Muscle of back (tissue), 13 donors: ENCODE data around the gene SALL3. TPM values are rescaled to one million over a fixed set of nuclear protein-coding genes. Genes with fewer than 3 reads are reported as not detected.
"Not testable (repeated sequence)": the region's sequence is repeated elsewhere in the genome, so short reads cannot be mapped to it uniquely, and the experiment has no call there.

ENCODE experiments used
- DNase-seq, 3 donors: peaks; one replicate each; pipeline versions ENCODE4 v3.0.0 to v3.0.0-alpha.2; 2013
- long read RNA-seq, 9 donors: transcript quantifications; one replicate each; lab custom pipeline, GENCODE V29; 2026
- polyA plus RNA-seq, 10 donors: library from polyadenylated mRNA; unstranded; fragments of 120-200 nt; gene quantifications; one replicate each; pipeline ENCODE4 v1.2.1, GENCODE V29; 2013; ENCODE audit not compliant: insufficient read length in 10 of 10

Gene SALL3
- under 1 TPM in 3 of 10 donors, not detected in 7; 0.05 to 0.17 (median 0.06) TPM for polyA plus RNA-seq
- long read RNA-seq, donor 1: 0 reads
- long read RNA-seq, donor 2: 0 reads
- long read RNA-seq, donor 3: 0 reads
- long read RNA-seq, donor 4: 0 reads
- long read RNA-seq, donor 5: 0 reads
- long read RNA-seq, donor 6: 0 reads
- long read RNA-seq, donor 7: 0 reads
- long read RNA-seq, donor 8: 0 reads
- long read RNA-seq, donor 9: 0 reads

DNA sequence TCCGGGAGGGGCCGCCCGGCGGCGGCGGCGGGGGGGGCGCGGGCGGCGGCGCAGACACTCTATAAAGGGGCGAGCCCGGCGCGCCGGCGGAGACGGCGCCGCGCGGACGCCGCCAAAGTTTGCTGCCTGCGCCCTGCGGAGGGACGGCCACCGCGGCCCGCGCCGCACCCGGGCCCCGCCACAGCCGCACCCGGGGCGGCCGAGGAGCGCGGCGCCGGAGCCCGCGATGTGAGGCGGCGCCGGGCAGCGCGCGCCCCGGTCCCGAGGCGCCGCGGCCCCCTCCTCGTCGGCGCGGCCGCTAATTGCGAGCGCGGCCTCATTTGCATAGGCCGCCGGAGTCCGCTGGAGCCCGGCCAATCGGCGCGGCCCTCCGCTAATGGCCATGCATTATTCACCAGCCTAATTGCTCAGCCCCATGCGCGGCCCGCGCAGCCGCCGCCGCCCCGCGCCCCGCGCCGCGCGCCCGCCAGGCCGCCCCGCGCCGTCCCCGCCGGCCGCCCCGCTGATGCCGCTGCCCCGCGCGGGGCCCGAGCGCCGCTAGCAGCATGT is at the start of gene SALL3:
Gene SALL3, plus strand, starts transcription at position 89 of the 549 bp plus-strand sequence. Its CDS starts 457 bp downstream, at position 546.
- no peak for DNase-seq

DNA sequence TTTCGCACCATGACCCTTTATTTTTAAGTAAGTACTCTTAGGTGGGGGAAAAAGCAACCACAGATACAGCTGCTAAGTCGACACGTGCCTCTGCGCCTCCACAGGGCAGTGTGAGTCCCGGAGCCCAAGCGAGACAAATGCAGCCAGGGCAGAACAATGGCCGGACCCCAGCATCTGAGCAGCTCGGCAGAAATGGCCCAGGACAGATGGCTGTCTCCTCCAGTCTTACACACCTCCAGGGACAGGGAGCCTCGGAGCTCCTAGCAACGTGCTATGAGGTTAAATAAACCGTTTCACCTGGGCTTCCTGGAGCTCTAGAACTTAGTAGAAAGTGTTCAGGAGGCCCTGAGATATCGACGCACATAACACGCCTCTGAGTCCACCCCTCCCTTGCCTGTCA is 47.3 kb upstream of the SALL3 start:
- DNase-seq: no peak

DNA sequence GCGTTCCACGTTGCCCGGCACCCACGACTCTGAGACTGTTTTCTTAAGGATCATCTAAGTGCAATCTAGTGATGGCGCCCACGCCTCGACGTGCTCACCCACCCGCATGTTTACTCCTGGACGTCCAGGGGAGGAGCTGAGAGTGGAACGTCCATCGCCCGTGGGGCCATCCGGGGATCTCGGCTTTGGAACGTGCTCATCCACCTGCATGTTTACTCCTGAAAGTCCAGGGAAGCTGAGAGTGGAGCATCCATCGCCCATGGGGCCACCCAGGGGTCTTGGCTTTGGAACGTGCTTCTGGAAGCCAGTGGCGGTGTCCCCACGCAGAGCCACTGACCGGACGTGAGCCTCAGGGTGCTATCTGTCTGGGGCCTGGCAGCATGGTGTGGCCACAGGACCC is 45.6 kb upstream of the SALL3 start:
- DNase-seq: no peak

DNA sequence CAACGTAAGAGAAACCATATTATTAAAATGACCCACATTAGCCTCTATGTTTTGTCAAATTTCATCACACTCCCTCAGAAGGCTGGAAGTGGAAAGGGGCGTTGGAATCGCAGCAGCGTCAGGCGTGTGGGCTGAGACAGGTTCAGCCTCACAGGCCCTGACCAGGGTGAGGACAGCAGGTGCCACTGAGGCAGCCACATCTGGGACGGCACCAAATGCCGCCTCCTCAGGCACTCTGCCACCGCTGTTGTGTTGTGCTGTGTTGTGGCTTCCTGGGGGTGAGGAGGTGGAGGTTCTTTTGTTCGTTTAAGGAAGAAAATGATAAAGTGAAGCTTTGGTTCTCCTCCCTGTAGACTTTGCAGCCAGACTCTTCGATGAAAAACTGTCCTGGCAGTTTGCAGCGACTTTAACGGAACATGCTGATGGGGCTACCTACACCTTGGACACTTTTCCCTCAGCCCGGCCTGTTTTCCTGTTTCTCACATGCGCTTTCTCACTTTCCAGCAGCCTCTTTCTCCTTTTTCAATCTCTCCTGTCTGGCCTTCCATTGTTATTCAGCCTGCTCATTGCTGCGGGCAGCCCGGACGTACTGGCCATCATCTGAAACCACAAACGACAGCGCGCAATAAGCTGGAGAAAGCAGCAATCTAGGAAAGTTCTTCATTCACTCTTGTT is 44.9 kb upstream of the SALL3 start:
- no peak for DNase-seq

DNA sequence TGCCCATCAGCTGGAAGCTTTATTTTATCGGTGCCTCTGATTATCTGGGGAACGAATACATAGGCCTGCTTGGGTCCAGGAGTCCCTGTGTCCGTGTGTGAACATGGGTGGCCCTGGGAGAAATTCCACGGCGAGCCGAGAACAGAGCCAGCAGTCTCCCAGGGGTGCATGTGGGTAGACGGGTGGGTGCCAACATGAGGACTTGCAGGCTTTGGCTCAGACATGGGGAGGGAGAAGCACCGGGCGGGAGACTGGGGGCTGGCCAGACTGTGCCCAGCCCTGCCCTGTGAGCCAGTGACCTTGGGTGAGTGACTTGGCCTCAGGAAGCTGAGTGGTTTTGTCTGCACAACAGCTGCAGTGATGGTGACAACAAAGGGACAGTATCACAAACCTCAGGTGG is 44.2 kb upstream of the SALL3 start:
- no peak for DNase-seq

DNA sequence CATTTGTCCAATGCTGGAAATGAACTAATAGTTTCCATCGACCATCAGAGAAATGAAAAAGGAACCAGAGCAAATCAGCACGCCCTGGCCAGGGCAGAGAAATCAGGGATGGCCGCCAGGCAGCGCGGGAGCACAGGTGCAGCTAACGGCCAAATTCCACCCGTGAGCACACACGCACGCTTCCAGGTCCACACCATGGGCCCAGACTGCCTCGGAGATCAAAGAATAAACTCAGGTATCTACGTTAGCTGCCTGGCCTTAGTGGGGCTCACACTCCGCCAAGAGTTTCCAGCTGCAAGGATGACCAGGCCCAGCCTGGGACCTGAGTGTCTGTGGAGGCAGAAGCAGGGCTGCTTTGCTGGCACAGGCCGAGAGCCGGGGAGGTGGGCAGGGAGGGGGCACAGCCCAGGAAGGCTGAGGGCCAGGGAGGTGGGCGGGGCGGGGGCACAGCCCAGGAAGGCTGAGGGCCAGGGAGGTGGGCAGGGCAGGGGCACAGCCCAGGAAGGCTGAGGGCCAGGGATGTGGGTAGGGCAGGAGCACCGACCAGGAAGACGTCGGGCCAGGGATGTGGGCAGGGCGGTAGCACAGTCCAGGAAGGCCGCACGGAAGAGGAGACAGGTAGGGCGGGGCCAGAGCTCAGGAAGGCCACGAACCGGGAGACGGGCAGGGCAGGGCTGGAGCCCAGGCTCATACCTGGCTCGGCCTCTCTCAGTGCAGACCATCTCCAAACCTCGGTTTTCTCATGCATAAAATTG is 43.2 kb upstream of the SALL3 start:
- DNase-seq: no peak

DNA sequence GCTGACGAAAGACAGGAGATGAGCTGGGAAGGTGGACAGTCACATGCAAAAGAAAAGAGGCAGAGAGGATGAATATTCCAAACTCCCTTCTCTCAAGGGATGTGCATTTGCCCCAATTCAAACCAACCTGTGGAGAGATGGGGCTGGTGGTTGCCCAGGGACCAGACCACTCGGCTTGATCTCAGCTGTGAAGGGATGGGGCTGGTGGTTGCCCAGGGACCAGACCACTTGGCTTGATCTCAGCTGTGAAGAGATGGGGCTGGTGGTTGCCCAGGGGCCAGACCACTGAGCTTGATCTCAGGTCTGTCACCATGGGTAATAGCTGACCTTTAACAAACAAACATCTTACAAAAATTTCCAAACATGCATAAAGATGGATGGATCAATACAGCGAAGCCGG is 42.5 kb upstream of the SALL3 start:
- DNase-seq: no peak

DNA sequence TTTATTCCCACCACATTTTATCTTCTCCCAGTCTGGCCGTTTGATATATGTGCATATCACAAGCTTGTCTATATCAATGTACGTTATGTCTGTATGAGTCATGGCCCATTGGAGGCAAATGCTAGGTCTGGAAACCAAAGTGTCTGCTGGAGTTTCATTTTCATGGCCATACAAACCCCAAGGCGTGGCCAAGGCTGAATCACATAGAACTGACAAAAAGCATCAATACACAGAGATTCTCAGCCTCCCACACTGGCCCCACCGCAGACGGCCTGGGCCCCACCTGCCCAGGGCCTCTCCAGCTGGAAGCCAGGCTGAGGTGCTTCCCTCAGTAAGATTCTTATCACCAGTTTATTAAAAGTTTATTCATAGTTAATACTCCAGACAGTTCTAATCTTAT is 40.5 kb upstream of the SALL3 start:
- DNase-seq: no peak

DNA sequence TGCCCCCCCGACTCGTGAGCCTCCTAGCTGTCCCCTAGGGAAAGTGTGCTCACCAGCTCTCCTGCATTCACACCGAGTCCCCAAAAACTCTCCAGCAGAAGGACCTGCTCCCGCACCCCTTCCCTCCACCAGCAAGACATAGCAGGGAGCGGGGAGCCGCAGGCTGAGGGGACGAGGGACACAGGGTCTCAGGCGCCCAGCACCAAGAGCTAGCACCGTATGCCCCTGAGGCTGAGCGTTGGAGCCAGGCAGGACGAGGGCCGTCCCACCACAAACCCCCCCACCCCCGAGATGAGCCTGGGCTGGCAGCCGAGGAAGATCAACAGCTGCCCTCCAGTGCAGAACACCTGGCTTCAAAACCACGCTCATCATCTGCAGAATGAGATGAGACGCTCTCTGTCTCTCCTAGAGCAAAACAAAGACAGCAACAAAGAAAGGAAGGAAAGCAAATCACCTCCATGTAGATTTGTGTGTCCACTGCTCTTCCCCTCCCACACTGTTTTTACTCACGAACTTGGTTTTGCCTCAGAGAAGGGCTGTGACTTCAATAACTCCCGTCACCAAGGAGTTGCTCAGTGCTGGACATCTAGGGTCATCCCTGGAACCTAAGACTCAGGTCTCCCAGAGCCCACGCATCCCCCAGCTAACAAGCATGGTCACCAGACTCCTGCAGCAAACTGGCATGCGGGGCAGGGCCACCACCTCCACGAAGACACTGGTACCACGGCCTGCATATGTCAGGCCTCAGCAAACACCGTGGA is 39.7 kb upstream of the SALL3 start:
- DNase-seq: no peak

DNA sequence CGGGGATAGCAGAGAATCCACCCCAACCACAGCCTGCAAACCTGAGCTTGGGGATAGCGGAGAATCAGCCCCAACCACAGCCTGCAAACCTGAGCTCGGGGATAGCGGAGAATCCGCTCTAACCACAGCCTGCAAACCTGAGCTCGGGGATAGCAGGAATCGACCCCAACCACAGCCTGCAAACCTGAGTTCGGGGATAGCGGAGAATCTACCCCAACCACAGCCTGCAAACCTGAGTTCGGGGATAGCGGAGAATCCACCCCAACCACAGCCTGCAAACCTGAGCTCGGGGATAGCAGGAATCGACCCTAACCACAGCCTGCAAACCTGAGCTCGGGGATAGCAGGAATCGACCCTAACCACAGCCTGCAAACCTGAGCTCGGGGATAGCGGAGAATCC is 37.4 kb upstream of the SALL3 start:
- DNase-seq: not testable (repeated sequence)

DNA sequence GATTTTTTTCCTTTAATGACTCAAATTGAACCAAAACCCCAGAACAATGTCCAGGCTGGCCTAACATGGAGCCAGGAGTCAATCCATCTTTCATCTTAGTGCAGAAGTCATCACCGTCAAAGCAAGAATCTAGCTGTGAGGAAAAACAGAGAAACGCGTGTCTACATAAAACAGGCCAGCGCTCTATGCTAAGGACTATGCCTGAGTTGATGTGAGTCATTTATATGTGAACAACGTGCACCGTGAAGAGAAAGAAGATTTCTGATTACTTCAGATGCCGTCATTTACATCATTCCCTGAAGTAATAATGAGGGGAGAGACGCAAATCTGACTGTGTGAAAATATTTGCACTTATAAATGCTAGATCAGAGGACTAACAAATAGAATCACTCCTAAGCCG is 34.0 kb upstream of the SALL3 start:
- no peak for DNase-seq

DNA sequence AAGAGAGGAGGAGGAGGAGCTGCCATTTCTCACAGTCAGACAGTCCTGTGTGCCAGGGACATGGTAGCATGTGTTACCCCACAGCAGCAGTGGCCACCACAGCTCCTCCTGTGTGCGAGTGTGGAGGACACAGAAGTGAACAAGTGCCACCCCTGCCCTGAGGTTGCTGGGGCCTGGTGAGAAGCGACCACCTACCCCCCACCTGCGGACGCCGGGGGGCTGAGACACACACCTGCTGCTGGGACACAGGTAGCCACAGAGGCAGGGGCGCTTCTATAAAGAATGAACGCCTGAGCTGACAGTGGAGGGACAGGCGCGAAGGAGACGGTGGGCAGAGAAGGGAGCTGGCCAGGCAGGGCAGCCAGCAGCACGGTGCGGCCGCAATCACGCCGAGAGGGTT is 32.3 kb upstream of the SALL3 start:
- no peak for DNase-seq

DNA sequence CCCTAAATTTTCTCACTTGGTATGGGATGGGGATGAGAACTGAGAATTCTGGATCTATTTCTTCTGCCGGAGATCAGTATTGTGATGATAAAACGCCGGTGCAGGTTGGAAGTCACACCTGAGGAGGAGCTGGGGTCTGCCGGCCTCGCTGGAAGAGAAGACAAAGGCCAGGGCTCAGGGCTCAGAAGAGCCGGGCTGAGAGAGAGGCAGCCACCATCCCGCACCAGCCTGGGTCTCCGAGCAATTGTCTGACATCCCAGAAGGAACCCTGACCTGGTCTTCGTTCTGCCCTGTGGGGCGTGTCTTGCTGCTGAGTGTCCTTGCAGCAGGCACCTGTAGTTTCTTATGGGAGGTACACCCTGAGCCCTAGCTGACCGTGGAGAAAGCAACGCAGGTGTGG is 31.4 kb upstream of the SALL3 start:
- no peak for DNase-seq

DNA sequence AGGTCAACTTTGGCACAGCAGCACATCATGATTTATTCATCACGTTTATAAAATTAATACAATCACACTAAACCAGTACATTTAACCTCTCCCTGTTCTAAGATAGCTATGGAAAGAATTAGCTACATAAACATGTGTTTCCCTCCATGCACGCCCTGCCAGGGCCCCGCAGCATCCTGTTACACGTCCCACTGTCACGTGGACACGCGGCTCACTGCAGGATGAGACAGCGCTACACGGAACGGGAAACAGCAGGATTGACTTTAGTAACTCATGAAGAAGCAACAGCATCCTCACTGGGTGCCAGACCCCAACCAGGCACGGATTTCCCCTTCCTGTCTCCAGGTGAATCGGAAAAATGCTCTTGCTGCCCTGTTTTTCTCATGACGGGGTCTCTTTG is 30.9 kb upstream of the SALL3 start:
- no peak for DNase-seq

DNA sequence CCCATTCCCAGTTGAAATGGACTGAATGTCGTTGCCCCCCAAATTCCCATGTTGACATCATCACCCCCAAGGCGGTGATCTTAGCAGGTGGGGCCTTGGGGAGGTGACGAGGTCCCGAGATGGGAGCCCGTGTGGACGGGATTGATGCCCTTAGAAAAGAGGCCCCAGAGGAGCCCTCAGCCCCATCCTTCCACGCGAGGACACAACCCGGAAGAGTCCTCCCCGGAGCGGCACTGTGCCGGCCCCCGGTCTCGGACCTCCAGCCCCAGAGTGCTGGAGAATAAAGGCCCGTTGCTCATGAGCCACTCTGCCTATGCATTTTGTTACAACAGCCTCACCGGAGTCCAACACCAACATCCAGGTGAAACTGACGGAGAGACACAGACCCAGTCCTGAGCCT is 30.4 kb upstream of the SALL3 start:
- DNase-seq: no peak

DNA sequence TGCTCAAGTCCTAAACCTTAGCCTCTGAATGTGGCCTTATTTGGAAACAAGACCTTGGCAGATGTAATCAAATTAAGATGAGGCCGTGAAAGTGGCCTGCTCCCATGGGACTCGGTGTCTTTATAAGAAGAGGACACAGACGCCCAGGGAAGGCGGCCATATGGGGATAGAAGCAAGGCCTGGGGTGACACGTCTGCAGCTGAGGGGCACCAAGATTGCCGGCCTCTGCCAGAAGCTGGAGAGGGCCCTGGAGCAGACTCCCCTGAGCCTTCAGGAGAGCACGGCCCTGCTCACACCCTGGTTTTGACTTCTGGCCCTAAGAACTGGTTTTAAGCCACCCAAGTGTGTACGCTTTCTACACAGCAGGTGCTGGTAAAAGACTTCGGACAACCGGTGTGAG is 29.2 kb upstream of the SALL3 start:
- no peak for DNase-seq

DNA sequence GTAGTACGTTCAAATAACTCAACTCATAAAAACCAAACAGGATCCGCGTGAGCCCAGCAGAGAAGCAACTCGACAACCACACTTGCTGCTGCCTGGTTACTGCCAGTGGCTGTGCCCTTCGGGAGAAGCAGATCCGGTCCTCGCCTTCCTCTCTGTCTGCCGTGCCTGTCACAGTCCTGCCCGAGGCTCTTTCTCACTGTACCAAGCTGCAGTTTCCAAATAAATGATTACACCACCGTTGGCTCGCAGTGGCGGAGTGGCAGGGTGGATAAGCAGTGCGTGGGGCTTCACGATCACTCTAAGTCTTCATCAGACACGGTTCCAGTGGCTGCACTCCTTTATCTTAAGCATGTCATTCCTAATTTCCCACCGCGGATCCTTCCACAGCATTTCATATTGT is 26.1 kb upstream of the SALL3 start:
- no peak for DNase-seq

DNA sequence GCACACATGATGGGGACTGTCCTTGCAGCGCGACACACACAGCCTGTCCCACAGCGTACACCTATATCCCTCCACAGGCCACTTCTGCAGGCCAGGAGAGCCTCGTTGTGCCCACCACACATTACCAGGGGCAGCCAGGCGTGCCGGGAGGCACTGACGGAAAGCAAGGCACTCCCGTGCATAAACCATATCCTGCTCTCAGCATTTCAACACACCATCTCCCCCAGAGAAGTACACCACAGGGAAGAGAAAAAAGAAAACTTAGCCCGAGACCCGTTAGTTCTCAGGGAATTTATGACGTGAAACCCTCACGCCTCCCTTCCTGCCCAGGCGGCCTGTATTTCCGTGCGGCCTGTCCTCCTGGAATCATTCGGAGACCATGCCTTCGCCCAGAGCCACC is 24.6 kb upstream of the SALL3 start:
- DNase-seq: no peak

DNA sequence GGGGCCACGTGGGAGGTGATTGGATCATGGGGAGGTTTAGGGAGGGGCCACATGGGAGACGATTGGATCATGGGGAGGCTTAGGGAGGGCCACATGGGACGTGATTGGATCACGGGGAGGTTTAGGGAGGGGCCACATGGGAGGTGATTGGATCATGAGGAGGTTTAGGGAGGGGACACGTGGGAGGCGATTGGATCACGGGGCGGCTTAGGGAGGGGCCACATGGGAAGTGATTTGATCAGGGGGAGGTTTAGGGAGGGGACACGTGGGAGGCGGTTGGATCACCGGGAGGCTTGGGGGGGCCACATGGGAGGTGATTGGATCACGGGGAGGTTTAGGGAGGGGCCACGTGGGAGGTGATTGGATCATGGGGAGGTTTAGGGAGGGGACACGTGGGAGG is 22.5 kb upstream of the SALL3 start:
- DNase-seq: no peak

DNA sequence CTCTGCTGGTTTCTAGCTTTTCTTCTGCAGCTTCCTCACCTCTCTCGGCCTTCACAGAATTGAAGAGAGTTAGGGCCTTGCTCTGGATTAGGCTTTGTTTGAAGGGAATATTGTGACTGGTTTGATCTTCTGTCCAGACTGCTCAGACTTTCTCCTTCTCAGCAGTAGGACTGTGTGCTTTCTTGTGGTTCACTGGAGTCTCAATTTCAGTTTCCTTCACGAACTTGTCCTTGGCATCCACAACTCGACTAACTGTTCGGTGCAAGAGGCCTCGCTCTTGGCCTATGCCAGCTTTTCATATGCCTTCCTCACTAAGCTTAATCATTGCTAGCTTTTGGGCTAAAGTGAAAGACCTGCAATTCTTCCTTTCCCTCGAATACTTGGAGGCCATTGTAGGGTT is 18.9 kb upstream of the SALL3 start:
- DNase-seq: no peak

DNA sequence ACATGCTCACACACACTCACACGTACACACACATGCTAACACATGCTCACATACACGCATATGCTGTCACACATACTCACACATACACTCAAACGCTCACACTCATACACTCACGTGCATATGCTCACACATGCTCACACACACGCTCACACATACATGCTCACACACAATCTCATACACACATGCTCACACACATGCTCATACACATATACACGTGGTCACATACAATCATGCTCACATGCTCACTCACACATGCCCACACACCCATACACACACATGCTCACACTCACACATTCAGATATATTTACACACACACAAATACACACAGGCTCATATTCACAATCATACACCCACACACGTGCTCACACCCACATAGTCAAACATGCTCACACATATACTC is 17.5 kb upstream of the SALL3 start:
- no peak for DNase-seq

DNA sequence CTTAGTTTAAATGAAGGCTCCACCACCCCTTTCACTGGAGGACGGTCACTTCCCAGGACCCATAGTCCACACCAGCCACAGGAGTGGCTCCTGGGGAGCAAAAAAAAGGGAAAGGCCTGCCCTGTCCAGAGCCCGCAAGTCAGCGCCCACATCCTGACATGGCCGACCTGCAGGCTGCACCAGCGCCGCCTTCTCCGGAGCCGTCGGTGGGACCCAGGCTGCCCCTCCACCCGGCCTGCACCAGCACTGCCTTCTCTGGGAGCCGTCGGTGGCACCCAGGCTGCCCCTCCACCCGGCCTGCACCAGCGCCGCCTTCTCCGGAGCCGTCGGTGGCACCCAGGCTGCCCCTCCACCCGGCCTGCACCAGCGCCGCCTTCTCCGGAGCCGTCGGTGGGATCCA is 14.9 kb upstream of the SALL3 start:
- DNase-seq: not testable (repeated sequence)
